ENCODE results near the gene INPP5D.
A peak's percentile ranks its signal among the peaks of the same experiment; 100 is the strongest.

INPP5D gene

GRCh38 chr2:233114421-233114861 lies 54.3 kb downstream of the INPP5D start:
- Histone ChIP-seq H3K9me3 (replicated peaks in 1 of 11) (no peaks in the 10 kb centered on the region), H3K4me3 (no peak overlapping the region), H3K9ac (peak overlapping the region in 9 of 11 experiments; percentile 7 to 62 (median 41); a peak in 9 of 22 replicates), H3K27me3 (no peaks in the 10 kb centered on the region), H3K4me1 (peaks cover 44 to 77% (median 60%) of the 10 kb centered on the region in 10 experiments), H3K4me2 (peak overlapping the region; percentile 19 to 79 (median 53); a peak in 21 of 22 replicates), H3K27ac (peak overlapping the region in 10 of 11 experiments; percentile 12 to 63 (median 36); a peak in 12 of 22 replicates), H3K36me3 (peaks cover 36 to 75% (median 44%) of the 10 kb centered on the region in 11 experiments), H4K20me1 (peaks cover 96 to 100% (median 100%) of the 10 kb centered on the region in 11 experiments)
- no peak for TF ChIP-seq Cebpa-rat (IDR thresholded peaks at IDR 0.05)

- Histone ChIP-seq H3K36me3 (peaks cover 38 to 75% (median 50%) of the 10 kb centered on the region in 11 experiments), H3K27ac (0 out of 22 replicates have a peak overlapping the region, but pooled peaks of 1 of the 11 experiments have one; percentile 63), H3K9me3 (replicated peaks in 1 of 11) (no peaks in the 10 kb centered on the region), H3K9ac (no peak overlapping the region; a peak in 1 of 22 replicates), H4K20me1 (peaks cover 96 to 100% (median 100%) of the 10 kb centered on the region in 11 experiments), H3K4me1 (peaks cover 44 to 77% (median 60%) of the 10 kb centered on the region in 10 experiments), H3K4me2 (peak overlapping the region in 7 of 11 experiments; percentile 32 to 79 (median 75); a peak in 8 of 22 replicates), H3K27me3 (no peaks in the 10 kb centered on the region), H3K4me3 (no peak overlapping the region)
- TF ChIP-seq Cebpa-rat (IDR thresholded peaks at IDR 0.05), result no peak
These were observed 55.0 kb downstream of the INPP5D start for GRCh38 chr2:233115121-233115520.

- H3K4me2 ChIP-seq, result peak overlapping the region in 1 of 11 experiments; percentile 79; a peak in 1 of 22 replicates
- H3K9me3 ChIP-seq (replicated peaks in 1 of 11), result no peaks in the 10 kb centered on the region
- peaks cover 44 to 77% (median 58%) of the 10 kb centered on the region in 10 experiments for H3K4me1 ChIP-seq
- no peaks in the 10 kb centered on the region for H3K27me3 ChIP-seq
- H4K20me1 ChIP-seq, result peaks cover 96 to 100% (median 99%) of the 10 kb centered on the region in 11 experiments
- TF ChIP-seq Cebpa-rat (IDR thresholded peaks at IDR 0.05), result no peak
- H3K36me3 ChIP-seq, result peaks cover 38 to 75% (median 53%) of the 10 kb centered on the region in 11 experiments
- no peak overlapping the region for H3K27ac ChIP-seq
- H3K9ac ChIP-seq, result no peak overlapping the region
- no peak overlapping the region for H3K4me3 ChIP-seq
These were observed 55.6 kb downstream of the INPP5D start for GRCh38 chr2:233115741-233116140.

- Histone ChIP-seq H3K4me3 (no peak overlapping the region), H3K36me3 (peaks cover 38 to 80% (median 56%) of the 10 kb centered on the region in 11 experiments), H3K27ac (peak overlapping the region in 5 of 11 experiments; percentile 4 to 33 (median 10); a peak in 5 of 22 replicates), H3K9ac (0 out of 22 replicates have a peak overlapping the region, but pooled peaks of 1 of the 11 experiments have one; percentile 6), H3K4me2 (peak overlapping the region in 8 of 11 experiments; percentile 4 to 78 (median 23); a peak in 9 of 22 replicates), H3K27me3 (no peaks in the 10 kb centered on the region), H3K4me1 (peaks cover 37 to 70% (median 57%) of the 10 kb centered on the region in 10 experiments), H4K20me1 (peaks cover 87 to 100% (median 92%) of the 10 kb centered on the region in 11 experiments), H3K9me3 (replicated peaks in 1 of 11) (no peaks in the 10 kb centered on the region; a peak in 3 of 22 replicates)
- TF ChIP-seq Cebpa-rat (IDR thresholded peaks at IDR 0.05), result no peak
These were observed 56.8 kb downstream of the INPP5D start for GRCh38 chr2:233116946-233117345.

GRCh38 chr2:233117351-233117750 lies 57.2 kb downstream of the INPP5D start:
- H3K36me3 ChIP-seq, result peaks cover 42 to 84% (median 56%) of the 10 kb centered on the region in 11 experiments
- TF ChIP-seq Cebpa-rat (IDR thresholded peaks at IDR 0.05), result no peak
- H3K4me2 ChIP-seq, result peak overlapping the region in 8 of 11 experiments; percentile 4 to 78 (median 23); a peak in 8 of 22 replicates
- H3K27ac ChIP-seq, result peak overlapping the region in 4 of 11 experiments; percentile 4 to 17 (median 8); a peak in 2 of 22 replicates
- H3K27me3 ChIP-seq, result no peaks in the 10 kb centered on the region
- H4K20me1 ChIP-seq, result peaks cover 84 to 100% (median 92%) of the 10 kb centered on the region in 11 experiments
- peaks cover 33 to 66% (median 53%) of the 10 kb centered on the region in 10 experiments for H3K4me1 ChIP-seq
- no peak overlapping the region for H3K4me3 ChIP-seq
- peaks cover 0 to 3% (median 0%) of the 10 kb centered on the region in 11 experiments; a peak in 3 of 22 replicates for H3K9me3 ChIP-seq (replicated peaks in 1 of 11)
- 0 out of 22 replicates have a peak overlapping the region, but pooled peaks of 1 of the 11 experiments have one; percentile 6 for H3K9ac ChIP-seq

- H3K27ac ChIP-seq, result peak overlapping the region in 1 of 11 experiments; percentile 7; a peak in 2 of 22 replicates
- no peak overlapping the region for H3K4me3 ChIP-seq
- H3K4me2 ChIP-seq, result peak overlapping the region in 4 of 11 experiments; percentile 22 to 78 (median 48); a peak in 5 of 22 replicates
- peaks cover 77 to 100% (median 89%) of the 10 kb centered on the region in 11 experiments for H4K20me1 ChIP-seq
- TF ChIP-seq Cebpa-rat (IDR thresholded peaks at IDR 0.05), result no peak
- peaks cover 27 to 59% (median 46%) of the 10 kb centered on the region in 10 experiments for H3K4me1 ChIP-seq
- H3K36me3 ChIP-seq, result peaks cover 49 to 87% (median 62%) of the 10 kb centered on the region in 11 experiments
- no peaks in the 10 kb centered on the region for H3K27me3 ChIP-seq
- H3K9me3 ChIP-seq (replicated peaks in 1 of 11), result peaks cover 0 to 7% (median 0%) of the 10 kb centered on the region in 11 experiments; a peak in 6 of 22 replicates
- H3K9ac ChIP-seq, result peak overlapping the region in 2 of 11 experiments; percentile 1 to 5; a peak in 1 of 22 replicates
These were observed 57.9 kb downstream of the INPP5D start for GRCh38 chr2:233117811-233118647.

GRCh38 chr2:233118648-233119000 lies 58.5 kb downstream of the INPP5D start:
- Histone ChIP-seq H3K9ac (peak overlapping the region in 2 of 11 experiments; percentile 1 to 5; a peak in 1 of 22 replicates), H3K4me2 (peak overlapping the region in 2 of 11 experiments; percentile 72 to 78; a peak in 2 of 22 replicates), H3K9me3 (replicated peaks in 1 of 11) (peaks cover 0 to 8% (median 0%) of the 10 kb centered on the region in 11 experiments; a peak in 6 of 22 replicates), H3K36me3 (peaks cover 55 to 89% (median 68%) of the 10 kb centered on the region in 11 experiments), H3K4me1 (peaks cover 22 to 53% (median 41%) of the 10 kb centered on the region in 10 experiments), H4K20me1 (peaks cover 71 to 100% (median 83%) of the 10 kb centered on the region in 11 experiments), H3K27ac (no peak overlapping the region; a peak in 1 of 22 replicates), H3K27me3 (no peaks in the 10 kb centered on the region), H3K4me3 (no peak overlapping the region)
- no peak for TF ChIP-seq Cebpa-rat (IDR thresholded peaks at IDR 0.05)

- H3K27me3 ChIP-seq, result no peaks in the 10 kb centered on the region
- peaks cover 60 to 91% (median 73%) of the 10 kb centered on the region in 11 experiments for H3K36me3 ChIP-seq
- H3K9ac ChIP-seq, result no peak overlapping the region; a peak in 1 of 22 replicates
- peaks cover 66 to 100% (median 82%) of the 10 kb centered on the region in 11 experiments for H4K20me1 ChIP-seq
- H3K4me1 ChIP-seq, result peaks cover 22 to 53% (median 42%) of the 10 kb centered on the region in 10 experiments
- no peak overlapping the region for H3K27ac ChIP-seq
- no peak overlapping the region; a peak in 1 of 22 replicates for H3K4me2 ChIP-seq
- H3K9me3 ChIP-seq (replicated peaks in 1 of 11), result peaks cover 0 to 8% (median 0%) of the 10 kb centered on the region in 11 experiments; a peak in 6 of 22 replicates
- no peak overlapping the region for H3K4me3 ChIP-seq
- no peak for TF ChIP-seq Cebpa-rat (IDR thresholded peaks at IDR 0.05)
These were observed 59.0 kb downstream of the INPP5D start for GRCh38 chr2:233119123-233119522.

Data from BLaER1 treated with 17β-estradiol and CSF1 and Interleukin-3, amounts not matched to agents 10 nM and 100 nM (cell line).